Measurements from ENCODE around the gene DNAJC5.

Gene DNAJC5

DNA sequence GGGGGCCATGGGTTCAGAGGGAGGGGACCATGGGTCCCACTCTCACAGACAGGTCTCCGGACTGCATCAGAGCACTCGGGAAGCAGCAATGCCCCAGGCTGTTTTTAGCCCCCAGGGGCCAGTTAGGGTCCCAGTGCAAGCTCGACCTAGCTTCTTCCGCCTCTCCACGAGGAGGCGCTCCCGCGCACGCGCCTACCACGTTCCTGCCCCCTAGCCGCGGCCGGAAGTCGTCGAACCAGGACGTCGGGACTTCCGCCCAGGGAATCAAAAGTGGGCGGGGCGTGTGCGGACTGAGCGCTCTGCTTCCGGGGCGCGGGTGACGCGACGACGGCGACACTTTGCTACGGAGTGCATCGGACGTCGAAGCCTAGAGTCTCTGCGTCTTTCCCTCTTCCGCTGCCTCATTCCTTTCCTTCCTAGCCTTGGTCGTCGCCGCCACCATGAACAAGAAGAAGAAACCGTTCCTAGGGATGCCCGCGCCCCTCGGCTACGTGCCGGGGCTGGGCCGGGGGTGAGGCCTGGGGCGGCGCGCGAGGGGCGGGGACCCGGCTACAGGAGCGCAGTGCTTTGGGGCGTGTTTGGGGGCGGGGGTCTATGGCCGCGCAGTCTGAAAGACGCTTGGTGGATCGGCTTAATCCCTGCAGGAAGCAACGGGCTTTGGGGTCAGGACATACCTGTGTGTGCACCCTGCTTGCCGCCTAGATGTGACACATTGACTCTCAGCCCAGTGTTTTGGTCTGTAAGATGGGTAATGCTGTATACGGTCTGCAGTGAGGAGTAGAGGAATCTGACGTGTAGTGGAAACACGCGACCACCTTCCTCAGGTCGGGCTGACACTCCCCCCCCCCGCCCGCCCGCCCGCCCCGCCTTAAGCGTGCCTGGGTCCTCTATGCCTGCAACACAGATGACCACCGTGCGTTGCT is 86.1 kb downstream of the DNAJC5 start, which contains the start of gene PRPF6:
TSS of gene PRPF6 (plus strand) at position 327 of the 923 bp plus-strand sequence. CDS start at position 441, 114 bp downstream.
- DNase-seq (ENCODE audit: low spot score): peak; percentile 100

DNA sequence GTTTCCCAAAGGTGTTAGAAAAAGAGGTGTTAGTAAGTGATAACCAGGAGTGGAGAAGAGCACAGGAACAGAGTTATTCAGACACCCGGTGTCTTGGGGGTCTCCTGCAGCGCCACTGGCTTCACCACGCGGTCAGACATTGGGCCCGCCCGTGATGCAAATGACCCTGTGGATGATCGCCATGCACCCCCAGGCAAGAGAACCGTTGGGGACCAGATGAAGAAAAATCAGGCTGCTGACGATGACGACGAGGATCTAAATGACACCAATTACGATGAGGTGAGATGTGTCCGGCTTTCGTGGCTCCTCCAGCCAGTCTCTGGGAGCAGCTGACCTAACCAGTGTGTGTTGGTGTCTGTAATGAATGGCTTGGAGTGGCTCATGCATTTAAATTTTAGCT is 88.0 kb downstream of the DNAJC5 start:
- DNase-seq (ENCODE audit: low spot score): no peak
